Stimulated activated CD4-positive, alpha-beta T cell treated with anti-CD3 and anti-CD28 coated beads, Interleukin-12 subunit alpha, Interleukin-12 subunit beta, amount 100 ng/mL, for 4 hours (primary cell): ENCODE measurements around the gene COLGALT1.
"Not testable (repeated sequence)": the region's sequence is repeated elsewhere in the genome, so short reads cannot be mapped to it uniquely, and the experiment has no call there.

Source experiments
- DNase-seq: peaks from one replicate; pipeline ENCODE4 v3.0.0-alpha.2; 2020

COLGALT1 gene

GRCh38 chr19:17534767-17535166, 20.7 kb upstream of the COLGALT1 start:
- DNase-seq, result no peak

GRCh38 chr19:17536955-17537354, 18.5 kb upstream of the COLGALT1 start:
- DNase-seq, result no peak

GRCh38 chr19:17538684-17539237, 16.7 kb upstream of the COLGALT1 start:
- no peak for DNase-seq

- peak; percentile 94 for DNase-seq
These were observed 16.0 kb upstream of the COLGALT1 start for GRCh38 chr19:17539238-17540117.

- no peak for DNase-seq
These were observed 15.3 kb upstream of the COLGALT1 start for GRCh38 chr19:17540174-17540573.

GRCh38 chr19:17541184-17541759, 14.2 kb upstream of the COLGALT1 start:
- DNase-seq, result no peak

GRCh38 chr19:17542042-17542441, 13.4 kb upstream of the COLGALT1 start:
- DNase-seq, result no peak

- no peak for DNase-seq
These were observed 12.5 kb upstream of the COLGALT1 start for GRCh38 chr19:17542793-17543582.

GRCh38 chr19:17543986-17544385, 11.5 kb upstream of the COLGALT1 start:
- DNase-seq, result no peak

- no peak for DNase-seq
These were observed 11.0 kb upstream of the COLGALT1 start for GRCh38 chr19:17544418-17544817.

GRCh38 chr19:17548145-17548544, 7.3 kb upstream of the COLGALT1 start:
- no peak for DNase-seq

- DNase-seq, result no peak
These were observed 6.2 kb upstream of the COLGALT1 start for GRCh38 chr19:17549085-17549740.

- no peak for DNase-seq
These were observed 5.3 kb upstream of the COLGALT1 start for GRCh38 chr19:17550076-17550667.

- DNase-seq, result not testable (repeated sequence)
These were observed 2.7 kb upstream of the COLGALT1 start for GRCh38 chr19:17552735-17553134.

- no peak for DNase-seq
These were observed 2.2 kb upstream of the COLGALT1 start for GRCh38 chr19:17553256-17553655.

- DNase-seq, result no peak
These were observed 425 bp upstream of the COLGALT1 start for GRCh38 chr19:17554968-17555479.

- DNase-seq, result peak; percentile 47
These were observed 722 bp downstream of the COLGALT1 start for GRCh38 chr19:17555929-17556813.

- DNase-seq, result no peak
These were observed 1.5 kb downstream of the COLGALT1 start for GRCh38 chr19:17556995-17557394.

- no peak for DNase-seq
These were observed 2.0 kb downstream of the COLGALT1 start for GRCh38 chr19:17557466-17557865.

GRCh38 chr19:17560205-17560595, 4.8 kb downstream of the COLGALT1 start:
- DNase-seq, result no peak

- DNase-seq, result no peak
These were observed 6.6 kb downstream of the COLGALT1 start for GRCh38 chr19:17562097-17562496.
